HEK293T (cell line): ENCODE measurements around the gene PTDSS2.

Experiments
- CTCF ChIA-PET: fragments of 350-600 bp; formaldehyde crosslinking; extraction: SDS; loops from one replicate; lab custom pipeline; 2021; ENCODE audit warnings: antibody characterized with exemption, inconsistent platforms; lab: Yijun Ruan, JAX
- POLR2A ChIA-PET: fragments of 350-600 bp; formaldehyde crosslinking; extraction: SDS; loops from one replicate; lab custom pipeline; 2020; ENCODE audit warnings: antibody characterized with exemption, inconsistent platforms; lab: Yijun Ruan, JAX
- DNase-seq: peaks from one replicate; pipeline ENCODE4 v3.0.0; 2012; ENCODE audit warnings: mixed read lengths; ENCODE audit errors: extremely low spot score
- ARNT ChIP-seq: fragments of 450-650 bp; IDR thresholded peaks from 2 replicates; pipeline ENCODE4 v1.6.1; 2017; ENCODE audit warnings: mild to moderate bottlenecking
- BHLHE40 ChIP-seq: fragments of 450-650 bp; IDR thresholded peaks from 2 replicates; pipeline ENCODE4 v1.6.1; 2016; ENCODE audit warnings: mild to moderate bottlenecking, moderate library complexity, borderline replicate concordance
- CTBP1 ChIP-seq: fragments of 450-650 bp; IDR thresholded peaks from 2 replicates; pipeline ENCODE4 v1.6.1; 2016; ENCODE audit warnings: borderline replicate concordance
- ELF4 ChIP-seq: fragments of 450-650 bp; IDR thresholded peaks from 2 replicates; pipeline ENCODE4 v1.6.1; 2017; ENCODE audit warnings: antibody characterized with exemption
- FOXA1 ChIP-seq: fragments of 450-650 bp; IDR thresholded peaks from 2 replicates; pipeline ENCODE4 v1.6.1; 2016; ENCODE audit warnings: mild to moderate bottlenecking
- FOXK2 ChIP-seq: fragments of 450-650 bp; IDR thresholded peaks from 2 replicates; pipeline ENCODE4 v1.6.1; 2016; ENCODE audit warnings: mild to moderate bottlenecking
- FOXM1 ChIP-seq: fragments of 450-650 bp; IDR thresholded peaks from 2 replicates; pipeline ENCODE4 v1.6.1; 2017; ENCODE audit warnings: mild to moderate bottlenecking, borderline replicate concordance
- HDGF ChIP-seq: fragments of 450-650 bp; IDR thresholded peaks from 2 replicates; pipeline ENCODE4 v1.6.1; 2017; ENCODE audit warnings: antibody characterized with exemption, borderline replicate concordance
- L3MBTL2 ChIP-seq: fragments of 450-650 bp; conservative IDR thresholded peaks from 2 replicates; pipeline ENCODE4 v1.6.1; 2016; ENCODE audit warnings: mild to moderate bottlenecking
- LEF1 ChIP-seq: fragments of 450-650 bp; IDR thresholded peaks from 2 replicates; pipeline ENCODE4 v1.6.1; 2017; ENCODE audit warnings: mild to moderate bottlenecking, borderline replicate concordance
- NFRKB ChIP-seq: fragments of 450-650 bp; IDR thresholded peaks from 2 replicates; pipeline ENCODE4 v1.6.1; 2016; ENCODE audit warnings: mild to moderate bottlenecking, moderate library complexity
- PKNOX1 ChIP-seq: fragments of 450-650 bp; IDR thresholded peaks from 2 replicates; pipeline ENCODE4 v1.6.1; 2016
- SP1 ChIP-seq: fragments of 450-650 bp; IDR thresholded peaks from 2 replicates; pipeline ENCODE4 v1.6.1; 2017
- SUZ12 ChIP-seq: fragments of 450-650 bp; IDR thresholded peaks from 2 replicates; pipeline ENCODE4 v1.6.1; 2016; ENCODE audit warnings: mild to moderate bottlenecking
- TARDBP ChIP-seq: fragments of 450-650 bp; IDR thresholded peaks from 2 replicates; pipeline ENCODE4 v1.6.1; 2016
- ZNF384 ChIP-seq: fragments of 450-650 bp; IDR thresholded peaks from 2 replicates; pipeline ENCODE4 v1.6.1; 2016

The PTDSS2 gene

GRCh38 chr11:473415-473814 is 23.3 kb downstream of the PTDSS2 start:
- CTCF ChIA-PET = interaction anchor here (0.9 kb wide), 1 partner anchor 223 kb away, joined by 3 read pairs; no protein-coding TSS in a partner anchor
- DNase-seq = no peak
- no peak for TF ChIP-seq FOXK2
- no peak for TF ChIP-seq HDGF
- TF ChIP-seq TARDBP = no peak
- no peak for TF ChIP-seq SP1
- no peak for TF ChIP-seq LEF1
- no peak for TF ChIP-seq CTBP1
- TF ChIP-seq PKNOX1 = no peak
- no peak for TF ChIP-seq ZNF384
- no peak for TF ChIP-seq BHLHE40
- TF ChIP-seq FOXA1 = no peak
- TF ChIP-seq FOXM1 = no peak
- TF ChIP-seq L3MBTL2 = no peak
- no peak for TF ChIP-seq SUZ12
- no peak for TF ChIP-seq ARNT
- no peak for TF ChIP-seq NFRKB
- no peak for TF ChIP-seq ELF4
- POLR2A ChIA-PET = no interaction called here

GRCh38 chr11:473962-474785 is 24.1 kb downstream of the PTDSS2 start:
- no peak for TF ChIP-seq PKNOX1
- no peak for TF ChIP-seq SP1
- TF ChIP-seq ZNF384 = no peak
- no peak for TF ChIP-seq L3MBTL2
- TF ChIP-seq ELF4 = no peak
- TF ChIP-seq TARDBP = no peak
- no peak for TF ChIP-seq FOXM1
- no peak for TF ChIP-seq FOXA1
- no peak for TF ChIP-seq NFRKB
- TF ChIP-seq BHLHE40 = no peak
- TF ChIP-seq SUZ12 = no peak
- TF ChIP-seq LEF1 = no peak
- no peak for TF ChIP-seq FOXK2
- no peak for TF ChIP-seq HDGF
- TF ChIP-seq CTBP1 = no peak
- TF ChIP-seq ARNT = no peak
- ChIA-PET POLR2A (no interaction called here), CTCF (interaction anchor here (0.9 kb wide), 1 partner anchor 224 kb away, joined by 3 read pairs; no protein-coding TSS in a partner anchor)
- no peak for DNase-seq

- CTCF ChIA-PET = no interaction called here
Measured at GRCh38 chr11:474914-475506, 24.9 kb downstream of the PTDSS2 start.

GRCh38 chr11:475941-476340 is 25.9 kb downstream of the PTDSS2 start:
- ChIA-PET POLR2A (no interaction called here), CTCF (no interaction called here)
- no peak for DNase-seq
- TF ChIP-seq HDGF (no peak), SUZ12 (no peak), CTBP1 (no peak), L3MBTL2 (no peak), SP1 (no peak), FOXA1 (no peak), ARNT (no peak), ZNF384 (no peak), BHLHE40 (no peak)

More at GRCh38 chr11:474914-475506, 24.9 kb downstream of the PTDSS2 start:
- no peak for DNase-seq
- POLR2A ChIA-PET = no interaction called here
- TF ChIP-seq NFRKB = no peak
- TF ChIP-seq LEF1 = no peak

- TF ChIP-seq FOXM1 (no peak), L3MBTL2 (no peak)
- ChIA-PET POLR2A (no interaction called here), CTCF (no interaction called here)
- DNase-seq = no peak
Measured at GRCh38 chr11:476416-476815, 26.3 kb downstream of the PTDSS2 start.

GRCh38 chr11:477052-477715 is 27.1 kb downstream of the PTDSS2 start:
- ChIA-PET CTCF (no interaction called here), POLR2A (interaction anchor here (1.0 kb wide), 1 partner anchor 27 kb away, joined by 4 read pairs; the partner anchor contains the start of gene PTDSS2)
- DNase-seq = no peak
- TF ChIP-seq FOXK2 (no peak), ARNT (no peak), FOXM1 (no peak), L3MBTL2 (no peak), ELF4 (no peak)
